HG02884 (cell line): ENCODE data around the gene MLLT3.
"Not testable (repeated sequence)": the region's sequence is repeated elsewhere in the genome, so short reads cannot be mapped to it uniquely, and the experiment has no call there.

ENCODE experiments used
- ATAC-seq: cut with Tn5 transposase; IDR thresholded peaks from one replicate; pipeline ENCODE4 v1.9.1; 2021; ENCODE audit warnings: mild to moderate bottlenecking, moderate library complexity; ENCODE audit not compliant: unreplicated experiment

MLLT3 gene

DNA sequence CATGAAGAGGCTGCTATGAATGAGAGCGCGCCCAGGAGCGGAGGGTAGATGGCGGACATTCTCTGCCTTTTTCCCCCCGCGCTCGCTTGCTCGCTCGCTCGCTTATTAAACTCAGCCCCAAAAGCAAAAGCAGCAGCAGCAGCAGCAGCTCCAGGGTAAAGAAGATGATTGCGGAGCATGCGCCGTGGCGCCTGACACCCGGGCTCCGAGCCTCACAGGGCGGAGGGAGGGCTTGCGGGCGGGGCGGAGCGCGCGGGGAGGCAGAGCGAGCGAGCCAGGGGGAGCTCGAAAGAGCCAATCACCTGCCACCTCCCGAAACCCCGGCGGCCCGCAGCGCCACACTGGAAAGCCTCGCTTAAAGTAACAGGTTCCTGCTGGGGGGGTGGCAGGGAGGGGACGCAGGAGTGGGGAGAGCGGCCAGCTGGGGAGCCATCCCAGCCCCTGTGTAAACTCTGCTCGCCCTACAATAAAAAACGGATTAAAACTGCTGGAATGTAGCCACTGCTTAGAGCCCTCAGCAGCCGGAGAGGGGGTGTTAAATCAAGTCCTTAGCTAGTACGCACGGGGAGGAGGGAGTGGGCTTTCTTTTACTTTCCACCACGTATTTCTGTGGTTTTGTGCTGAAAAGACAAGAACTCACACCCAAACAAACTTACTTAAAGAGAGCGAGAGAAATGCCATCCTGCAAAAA, at the start of gene MLLT3:
Gene MLLT3 (minus strand): TSS at position 170 of the 691 bp plus-strand sequence.
- peak; percentile 76 for ATAC-seq

- ATAC-seq: no peak
Measured at GRCh38 chr9:20671635-20672034, 49.3 kb upstream of the MLLT3 start.

DNA sequence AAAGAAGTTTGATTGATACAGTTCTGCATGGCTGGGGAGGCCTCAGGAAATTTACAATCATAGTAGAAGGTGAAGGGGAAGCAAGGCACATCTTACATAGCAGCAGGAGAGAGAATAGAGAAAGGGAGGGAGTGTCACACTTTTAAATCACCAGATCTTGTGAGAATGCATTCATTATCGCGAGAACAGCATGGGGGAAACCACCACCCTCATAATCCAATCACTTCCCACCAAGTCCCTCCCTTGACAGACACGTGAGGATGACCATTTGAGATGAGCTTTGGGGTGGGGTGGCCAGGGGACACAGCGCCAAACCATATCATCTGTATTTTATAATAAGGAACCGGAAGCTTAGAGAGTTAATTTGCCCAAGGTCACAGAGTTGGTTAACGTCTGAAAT, 48.1 kb upstream of the MLLT3 start:
- no peak for ATAC-seq

GRCh38 chr9:20664501-20664900, 42.2 kb upstream of the MLLT3 start:
- no peak for ATAC-seq

GRCh38 chr9:20663133-20663532, 40.8 kb upstream of the MLLT3 start:
- no peak for ATAC-seq

DNA sequence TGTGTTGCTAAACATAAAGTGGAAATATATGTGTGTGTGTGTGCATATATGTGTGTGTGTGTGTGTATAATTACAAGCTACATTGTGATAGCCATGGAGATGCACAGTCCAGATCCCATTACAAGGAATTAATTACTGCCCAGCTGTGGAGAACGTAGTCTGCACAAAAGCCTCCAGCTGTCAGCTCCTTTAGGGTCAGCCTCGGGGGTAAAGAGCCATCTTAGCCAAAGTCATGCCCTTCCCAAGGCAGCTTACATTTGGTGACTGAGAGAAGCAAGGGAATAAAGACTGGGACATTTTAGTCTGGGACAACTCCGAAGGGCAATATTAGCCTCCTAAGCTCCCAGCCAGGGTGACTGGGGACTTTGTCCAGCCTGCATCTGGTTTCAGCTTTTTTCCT, 39.9 kb upstream of the MLLT3 start:
- no peak for ATAC-seq

DNA sequence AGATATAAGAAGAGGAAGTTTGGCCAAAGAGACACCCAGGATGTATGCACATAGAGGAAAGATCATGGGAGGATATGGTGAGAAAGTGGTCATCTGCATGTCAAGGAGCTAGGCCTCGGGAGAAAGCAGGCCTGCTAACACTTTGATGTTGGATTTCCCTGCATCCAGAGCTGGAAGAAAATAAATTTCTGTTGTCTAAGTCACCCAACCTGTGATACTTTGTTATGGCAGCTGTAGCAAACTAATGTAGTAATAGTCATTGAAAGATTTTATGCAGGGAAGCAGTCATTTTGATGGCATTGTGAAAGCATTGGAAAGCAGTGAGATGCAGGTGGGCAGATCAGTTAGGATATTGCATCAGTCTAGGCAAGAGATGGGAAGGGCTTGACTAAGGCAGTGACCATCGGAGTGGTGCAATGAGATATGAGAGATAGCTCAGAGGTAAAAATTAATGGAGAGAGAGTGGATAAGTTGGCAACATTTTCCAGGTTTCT, 37.2 kb upstream of the MLLT3 start:
- ATAC-seq: no peak

GRCh38 chr9:20658677-20659473, 36.6 kb upstream of the MLLT3 start:
- ATAC-seq: no peak

DNA sequence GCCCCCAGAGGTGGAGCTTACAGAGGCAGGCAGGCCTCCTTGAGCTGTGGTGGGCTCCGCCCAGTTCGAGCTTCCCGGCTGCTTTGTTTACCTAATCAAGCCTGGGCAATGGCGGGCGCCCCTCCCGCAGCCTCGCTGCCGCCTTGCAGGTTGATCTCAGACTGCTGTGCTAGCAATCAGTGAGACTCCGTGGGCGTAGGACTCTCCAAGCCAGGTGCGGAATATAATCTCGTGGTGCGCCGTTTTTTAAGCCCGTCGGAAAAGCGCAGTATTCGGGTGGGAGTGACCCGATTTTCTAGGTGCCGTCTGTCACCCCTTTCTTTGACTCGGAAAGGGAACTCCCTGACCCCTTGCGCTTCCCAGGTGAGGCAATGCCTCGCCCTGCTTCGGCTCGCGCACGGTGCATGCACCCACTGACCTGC, 36.0 kb upstream of the MLLT3 start:
- not testable (repeated sequence) for ATAC-seq

DNA sequence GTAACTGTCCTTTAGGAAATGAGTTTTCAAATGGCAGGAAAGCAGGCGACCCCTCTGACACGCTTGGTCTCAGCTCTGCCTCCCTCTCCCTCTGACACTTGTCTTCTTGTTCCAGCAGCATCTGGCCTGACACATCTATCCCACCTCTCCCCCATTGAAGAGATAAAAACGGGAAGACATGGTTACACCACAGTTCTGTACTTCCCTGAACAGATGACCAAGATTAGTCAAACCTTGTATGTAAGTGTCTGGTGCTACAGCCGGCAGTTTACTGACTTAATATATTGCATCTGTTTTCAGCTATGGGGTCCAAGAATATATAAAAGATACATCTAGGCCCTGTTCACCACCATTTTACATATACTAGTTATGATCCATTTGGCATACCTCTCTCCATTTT, 29.6 kb upstream of the MLLT3 start:
- no peak for ATAC-seq

- ATAC-seq: no peak
Measured at GRCh38 chr9:20650750-20651299, 28.5 kb upstream of the MLLT3 start.

- ATAC-seq: no peak
Measured at GRCh38 chr9:20650313-20650712, 28.0 kb upstream of the MLLT3 start.

DNA sequence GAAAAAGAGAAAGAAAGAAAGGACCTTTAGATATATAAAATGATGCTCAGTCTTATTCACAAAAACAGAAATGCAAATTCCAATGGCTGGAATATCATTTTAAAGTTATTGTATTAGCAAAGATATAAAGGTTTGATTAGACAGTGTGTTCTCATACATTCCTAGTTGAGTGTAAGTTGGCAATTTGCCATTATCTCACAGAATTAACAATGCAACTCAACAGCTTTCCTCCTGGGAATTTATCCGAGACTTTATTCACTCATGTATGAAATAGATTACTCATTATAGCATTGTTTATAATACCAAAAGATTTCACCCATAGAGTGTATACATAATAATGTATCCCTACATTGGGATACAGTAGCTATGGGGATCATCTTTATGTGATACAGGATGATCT, 27.1 kb upstream of the MLLT3 start:
- no peak for ATAC-seq

DNA sequence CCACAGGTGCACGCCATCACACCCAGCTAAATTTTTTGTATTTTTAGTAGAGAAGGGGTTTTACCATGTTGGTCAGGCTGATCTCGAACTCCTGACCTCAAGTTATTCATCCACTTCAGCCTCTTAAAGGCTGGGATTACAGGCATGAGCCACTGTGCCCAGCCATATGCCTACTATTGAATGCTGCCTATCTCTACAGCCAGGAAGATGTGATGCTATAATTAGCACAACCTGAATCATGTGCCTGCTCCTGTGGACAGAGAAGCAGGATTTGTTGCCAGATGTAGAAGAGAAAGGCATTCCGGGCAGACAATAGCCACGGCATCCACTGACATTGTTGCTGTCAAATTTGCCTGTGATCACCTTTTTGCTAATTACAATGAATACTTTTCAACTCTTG, 24.4 kb upstream of the MLLT3 start:
- ATAC-seq: no peak

DNA sequence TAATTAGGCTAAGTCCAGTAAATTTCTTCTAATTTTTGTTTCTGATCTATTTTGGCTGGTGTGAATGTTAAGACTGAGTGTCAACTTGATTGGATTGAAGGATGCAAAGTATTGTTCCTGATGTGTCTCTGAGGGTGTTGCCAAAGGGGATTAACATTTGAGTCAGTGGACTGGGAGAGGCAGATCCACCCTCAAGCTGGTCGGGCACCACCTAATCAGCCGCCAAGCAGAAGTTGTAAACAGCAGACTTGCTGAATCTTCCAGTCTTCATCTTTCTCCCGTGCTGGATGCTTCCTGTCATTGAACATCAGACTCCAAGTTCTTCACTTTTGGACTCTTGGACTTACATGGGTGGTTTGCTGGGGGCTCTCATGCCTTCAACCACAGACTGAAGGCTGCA, 21.4 kb upstream of the MLLT3 start:
- no peak for ATAC-seq

GRCh38 chr9:20642045-20642444, 19.7 kb upstream of the MLLT3 start:
- ATAC-seq: no peak

DNA sequence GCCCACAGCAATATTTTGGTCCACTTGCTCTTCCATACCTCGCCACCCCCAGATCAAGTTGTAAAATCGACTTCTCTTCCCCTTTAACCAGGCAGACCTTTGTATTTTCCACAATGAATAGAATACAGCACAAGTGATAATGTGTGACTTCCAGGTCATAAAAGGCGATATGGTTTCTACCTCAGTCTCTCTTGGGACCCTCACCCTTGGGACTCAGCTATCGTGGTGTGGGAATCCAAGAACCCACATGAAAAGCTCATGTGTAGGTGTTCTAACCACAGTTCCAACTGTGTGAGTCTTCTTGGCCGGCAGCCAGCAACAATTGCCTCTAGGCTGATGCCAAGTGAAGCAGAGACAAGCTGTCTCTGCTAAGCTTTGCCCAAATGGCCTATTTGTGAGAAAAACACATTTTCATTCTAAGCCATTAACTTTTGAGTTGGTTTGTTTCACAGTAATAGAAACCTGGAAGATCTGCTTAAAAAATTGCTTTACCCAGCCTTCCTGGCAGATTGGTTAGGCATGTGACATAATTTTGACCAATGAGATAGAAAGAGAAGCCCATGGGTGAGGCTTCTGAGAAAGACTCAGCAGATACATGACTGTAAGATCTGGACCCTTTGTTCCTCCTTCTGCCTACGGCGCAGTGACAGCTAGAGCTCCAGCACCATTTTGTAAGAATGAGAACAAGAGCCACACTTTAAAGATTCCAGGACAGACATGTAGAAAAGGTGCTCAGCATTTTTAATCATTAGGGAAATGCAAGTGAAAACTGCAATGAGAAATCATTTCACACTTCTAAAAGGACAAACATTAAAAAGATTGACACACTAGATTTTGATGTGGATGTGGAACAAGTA, 18.3 kb upstream of the MLLT3 start:
- ATAC-seq: peak; percentile 90

DNA sequence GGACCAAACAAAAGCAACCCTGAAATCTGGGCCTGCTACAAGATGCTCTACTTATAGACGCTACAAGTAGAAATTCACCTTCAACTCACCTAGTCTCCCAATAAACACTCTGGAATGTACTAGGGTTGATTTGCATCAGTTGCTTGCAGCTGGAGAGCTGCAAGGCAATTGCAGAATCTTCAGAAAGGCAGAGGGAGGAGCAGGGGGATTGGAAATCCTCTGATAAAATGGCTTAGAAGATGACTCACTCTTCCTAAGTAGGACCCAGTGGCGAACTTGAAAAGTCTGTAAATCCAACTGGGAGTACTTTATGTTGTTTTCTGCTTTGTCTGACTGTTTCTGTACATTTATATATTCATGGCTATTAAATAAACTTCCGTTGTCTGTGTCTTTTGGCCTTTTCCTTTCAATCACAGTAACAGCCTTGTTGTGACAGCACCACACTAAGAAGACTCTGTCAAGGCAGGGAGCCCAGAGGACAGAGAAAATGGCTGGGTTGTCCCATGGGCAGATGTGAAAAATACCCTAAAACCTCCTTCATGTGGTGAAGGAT, 14.7 kb upstream of the MLLT3 start:
- no peak for ATAC-seq

GRCh38 chr9:20634895-20635294, 12.6 kb upstream of the MLLT3 start:
- no peak for ATAC-seq

DNA sequence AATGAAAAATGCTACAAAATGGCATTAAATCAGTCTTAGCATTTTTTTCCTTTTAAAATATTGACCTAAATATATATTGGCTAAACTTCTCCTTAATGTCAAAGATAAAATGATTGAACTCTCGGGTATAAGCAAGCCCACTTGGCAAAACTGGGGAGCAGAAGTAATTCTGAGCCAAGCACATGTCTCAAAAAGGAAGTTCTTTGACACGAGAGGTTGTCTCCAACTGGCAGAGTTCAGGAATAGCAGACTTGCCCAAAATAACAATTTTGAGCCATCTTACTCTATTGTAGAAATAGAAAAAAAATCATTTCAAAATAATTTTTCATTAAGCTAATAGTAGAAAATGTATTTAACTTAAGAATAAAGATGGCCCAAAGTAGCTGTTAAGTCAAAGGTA, 10.4 kb upstream of the MLLT3 start:
- no peak for ATAC-seq
